Gastroesophageal sphincter (tissue), 3 donors: ENCODE data around the gene IL1RAP.

ENCODE experiments used
- CTCF ChIP-seq, 4 experiments: fragments of 200-600 bp in 2 of 4; fragments of 450-650 bp in 2 of 4; sonication (generic) in 1 of 4; IDR thresholded peaks; one replicate each; pipeline ENCODE4 v1.5.1; 2017 to 2019; ENCODE audit warnings: antibody characterized with exemption in 4 of 4, mild to moderate bottlenecking in 2 of 4, moderate library complexity in 2 of 4
- POLR2A ChIP-seq, 2 donors: fragments of 450-650 bp; IDR thresholded peaks; one replicate each; pipeline ENCODE4 v1.6.1; 2017; ENCODE audit warnings: antibody characterized with exemption in 2 of 2, mild to moderate bottlenecking in 2 of 2, moderate library complexity in 1 of 2

- no peak for TF ChIP-seq CTCF (IDR thresholded peaks at IDR 0.05)
- TF ChIP-seq POLR2A (IDR thresholded peaks at IDR 0.05): no peak
Observed at GRCh38 chr3:190497811-190498210, 16.1 kb upstream of the IL1RAP start.
